ENCODE data around the gene EDARADD. TPM values are rescaled to one million over a fixed set of nuclear protein-coding genes. Genes with fewer than 3 reads are reported as not detected.

EDARADD gene
- total and polyA plus RNA-seq, 2 of the 13 experiments (the other 11 are each of a cell fraction or from before 2014, with no cell fraction given), result 0.03 TPM; not detected in 1

DNA sequence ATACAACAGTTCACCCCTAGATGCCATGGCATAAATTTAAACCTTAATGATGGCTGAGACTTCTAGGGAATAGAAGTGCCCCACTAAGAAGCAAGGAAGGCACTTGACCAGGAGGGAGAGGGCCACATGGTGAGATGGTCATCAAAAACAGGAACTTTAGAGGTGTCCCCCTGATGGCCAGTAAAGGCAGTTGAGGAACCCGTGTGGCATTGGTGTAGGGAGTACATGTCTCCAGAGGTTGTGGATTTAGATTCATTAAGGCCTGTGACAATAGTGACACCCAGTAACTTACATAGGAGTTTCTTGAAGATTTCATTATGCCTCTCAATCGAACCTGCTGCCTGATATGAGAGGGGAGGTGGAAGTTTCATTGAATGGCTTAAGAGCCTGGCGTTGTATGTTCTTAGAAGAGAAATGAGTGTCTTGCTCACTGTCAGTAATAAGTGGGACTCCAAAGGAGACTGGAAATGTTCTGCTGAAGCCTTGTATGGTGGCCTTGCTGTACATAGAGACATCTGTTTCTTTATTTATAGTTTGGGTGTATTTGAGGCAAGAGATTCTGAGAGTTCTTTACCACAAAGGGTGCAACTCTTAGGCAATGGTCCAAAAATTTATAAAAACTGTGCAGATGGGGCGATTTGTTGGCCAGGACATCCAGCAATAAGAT is 27.9 kb downstream of the EDARADD start:
- no TSS peak for BruUV-seq (replicated peaks)
- Histone ChIP-seq H3K27me3 (ENCODE audit: control insufficient read depth in 1 of 2, insufficient read depth in 2 of 2, low read length in 2 of 2) (no peaks in the 10 kb centered on the region), H3K9ac (ENCODE audit: insufficient read depth, low read depth, low read length) (no peak overlapping the region), H3K4me3 (replicated peaks in 1 of 3; ENCODE audit: insufficient read depth in 1 of 3, low read depth in 2 of 3, low read length in 3 of 3) (no peak overlapping the region), H3K9me3 (ENCODE audit: low read length) (no peaks in the 10 kb centered on the region), H3K36me3 (replicated peaks in 1 of 2; ENCODE audit: control insufficient read depth in 1 of 2, insufficient read depth in 2 of 2, low read length in 2 of 2) (no peaks in the 10 kb centered on the region), H2AFZ (ENCODE audit: low read length) (no peak overlapping the region), H3K27ac (ENCODE audit: extremely low read length, insufficient read depth, low read length) (no peak overlapping the region), H3K4me1 (ENCODE audit: insufficient read depth, low read length) (no peaks in the 10 kb centered on the region), H4K20me1 (ENCODE audit: insufficient read depth, low read length) (no peaks in the 10 kb centered on the region), H3K79me2 (ENCODE audit: insufficient read depth, low read length) (no peaks in the 10 kb centered on the region), H3K4me2 (ENCODE audit: low read depth, low read length) (no peak overlapping the region)
- ATAC-seq (peak; percentile 32; the same call in 1 of the 3 replicates), FAIRE-seq (no peak), DNase-seq (ENCODE audit: low spot score) (no peak)
- in situ Hi-C loops (cut with HindIII; ENCODE audit: extremely low pct_ligation_motif_present, low pct_unique_long_range_greater_than_20kb) (no loop called here), intact Hi-C loops (cut with micrococcal nuclease; ENCODE audit: unreplicated experiment) (no loop called here)
- ChIA-PET POLR2A (no interaction called here), CTCF (ENCODE audit: low intra/inter-chr PET ratio, low total read pairs) (no interaction called here)
- WGBS (ENCODE audit: low lambda C conversion rate), result 9% methylated on average over 4 of the region's 4 CpGs
- TF ChIP-seq, protein P1, sequence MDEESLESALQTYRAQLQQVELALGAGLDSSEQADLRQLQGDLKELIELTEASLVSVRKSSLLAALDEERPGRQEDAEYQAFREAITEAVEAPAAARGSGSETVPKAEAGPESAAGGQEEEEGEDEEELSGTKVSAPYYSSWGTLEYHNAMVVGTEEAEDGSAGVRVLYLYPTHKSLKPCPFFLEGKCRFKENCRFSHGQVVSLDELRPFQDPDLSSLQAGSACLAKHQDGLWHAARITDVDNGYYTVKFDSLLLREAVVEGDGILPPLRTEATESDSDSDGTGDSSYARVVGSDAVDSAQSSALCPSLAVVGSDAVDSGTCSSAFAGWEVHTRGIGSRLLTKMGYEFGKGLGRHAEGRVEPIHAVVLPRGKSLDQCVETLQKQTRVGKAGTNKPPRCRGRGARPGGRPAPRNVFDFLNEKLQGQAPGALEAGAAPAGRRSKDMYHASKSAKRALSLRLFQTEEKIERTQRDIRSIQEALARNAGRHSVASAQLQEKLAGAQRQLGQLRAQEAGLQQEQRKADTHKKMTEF (CRISPR knock-in tag; IDR thresholded peaks at IDR 0.05), result no peak
- TF ChIP-seq ZNF816 (CRISPR knock-in tag; IDR thresholded peaks at IDR 0.05; ENCODE audit: borderline replicate concordance) (no peak), ARHGAP35 (CRISPR knock-in tag; IDR thresholded peaks at IDR 0.05; ENCODE audit: borderline replicate concordance) (no peak), ZNF260 (CRISPR knock-in tag; IDR thresholded peaks at IDR 0.05; ENCODE audit: borderline replicate concordance, low read depth) (no peak), ZNF781 (CRISPR knock-in tag; IDR thresholded peaks at IDR 0.05; ENCODE audit: borderline replicate concordance, not compliant biosample characterization) (no peak), NFE2L2 (IDR thresholded peaks at IDR 0.05; ENCODE audit: low read length) (no peak), ZSCAN22 (CRISPR knock-in tag; IDR thresholded peaks at IDR 0.05) (no peak), ZNF282 (IDR thresholded peaks at IDR 0.05; ENCODE audit: partially characterized antibody) (no peak), SPEN (CRISPR knock-in tag; IDR thresholded peaks at IDR 0.05; ENCODE audit: low read depth) (no peak), MYC (CRISPR knock-in tag; IDR thresholded peaks at IDR 0.05; ENCODE audit: borderline replicate concordance) (no peak), CHCHD3 (CRISPR knock-in tag; IDR thresholded peaks at IDR 0.05) (no peak), ZNF234 (CRISPR knock-in tag; conservative IDR thresholded peaks at IDR 0.05) (no peak), ZBTB7B (CRISPR knock-in tag; IDR thresholded peaks at IDR 0.05) (no peak)
- TF ChIP-seq, protein P2, sequence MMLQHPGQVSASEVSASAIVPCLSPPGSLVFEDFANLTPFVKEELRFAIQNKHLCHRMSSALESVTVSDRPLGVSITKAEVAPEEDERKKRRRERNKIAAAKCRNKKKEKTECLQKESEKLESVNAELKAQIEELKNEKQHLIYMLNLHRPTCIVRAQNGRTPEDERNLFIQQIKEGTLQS (CRISPR knock-in tag; IDR thresholded peaks at IDR 0.05), result no peak
- TF ChIP-seq, protein P3, sequence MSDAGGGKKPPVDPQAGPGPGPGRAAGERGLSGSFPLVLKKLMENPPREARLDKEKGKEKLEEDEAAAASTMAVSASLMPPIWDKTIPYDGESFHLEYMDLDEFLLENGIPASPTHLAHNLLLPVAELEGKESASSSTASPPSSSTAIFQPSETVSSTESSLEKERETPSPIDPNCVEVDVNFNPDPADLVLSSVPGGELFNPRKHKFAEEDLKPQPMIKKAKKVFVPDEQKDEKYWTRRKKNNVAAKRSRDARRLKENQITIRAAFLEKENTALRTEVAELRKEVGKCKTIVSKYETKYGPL (CRISPR knock-in tag; IDR thresholded peaks at IDR 0.05), result no peak
- TF ChIP-seq, protein P4, sequence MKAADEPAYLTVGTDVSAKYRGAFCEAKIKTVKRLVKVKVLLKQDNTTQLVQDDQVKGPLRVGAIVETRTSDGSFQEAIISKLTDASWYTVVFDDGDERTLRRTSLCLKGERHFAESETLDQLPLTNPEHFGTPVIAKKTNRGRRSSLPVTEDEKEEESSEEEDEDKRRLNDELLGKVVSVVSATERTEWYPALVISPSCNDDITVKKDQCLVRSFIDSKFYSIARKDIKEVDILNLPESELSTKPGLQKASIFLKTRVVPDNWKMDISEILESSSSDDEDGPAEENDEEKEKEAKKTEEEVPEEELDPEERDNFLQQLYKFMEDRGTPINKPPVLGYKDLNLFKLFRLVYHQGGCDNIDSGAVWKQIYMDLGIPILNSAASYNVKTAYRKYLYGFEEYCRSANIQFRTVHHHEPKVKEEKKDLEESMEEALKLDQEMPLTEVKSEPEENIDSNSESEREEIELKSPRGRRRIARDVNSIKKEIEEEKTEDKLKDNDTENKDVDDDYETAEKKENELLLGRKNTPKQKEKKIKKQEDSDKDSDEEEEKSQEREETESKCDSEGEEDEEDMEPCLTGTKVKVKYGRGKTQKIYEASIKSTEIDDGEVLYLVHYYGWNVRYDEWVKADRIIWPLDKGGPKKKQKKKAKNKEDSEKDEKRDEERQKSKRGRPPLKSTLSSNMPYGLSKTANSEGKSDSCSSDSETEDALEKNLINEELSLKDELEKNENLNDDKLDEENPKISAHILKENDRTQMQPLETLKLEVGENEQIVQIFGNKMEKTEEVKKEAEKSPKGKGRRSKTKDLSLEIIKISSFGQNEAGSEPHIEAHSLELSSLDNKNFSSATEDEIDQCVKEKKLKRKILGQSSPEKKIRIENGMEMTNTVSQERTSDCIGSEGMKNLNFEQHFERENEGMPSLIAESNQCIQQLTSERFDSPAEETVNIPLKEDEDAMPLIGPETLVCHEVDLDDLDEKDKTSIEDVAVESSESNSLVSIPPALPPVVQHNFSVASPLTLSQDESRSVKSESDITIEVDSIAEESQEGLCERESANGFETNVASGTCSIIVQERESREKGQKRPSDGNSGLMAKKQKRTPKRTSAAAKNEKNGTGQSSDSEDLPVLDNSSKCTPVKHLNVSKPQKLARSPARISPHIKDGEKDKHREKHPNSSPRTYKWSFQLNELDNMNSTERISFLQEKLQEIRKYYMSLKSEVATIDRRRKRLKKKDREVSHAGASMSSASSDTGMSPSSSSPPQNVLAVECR (CRISPR knock-in tag; IDR thresholded peaks at IDR 0.05; ENCODE audit: borderline replicate concordance), result no peak
- TF ChIP-seq, protein P5, sequence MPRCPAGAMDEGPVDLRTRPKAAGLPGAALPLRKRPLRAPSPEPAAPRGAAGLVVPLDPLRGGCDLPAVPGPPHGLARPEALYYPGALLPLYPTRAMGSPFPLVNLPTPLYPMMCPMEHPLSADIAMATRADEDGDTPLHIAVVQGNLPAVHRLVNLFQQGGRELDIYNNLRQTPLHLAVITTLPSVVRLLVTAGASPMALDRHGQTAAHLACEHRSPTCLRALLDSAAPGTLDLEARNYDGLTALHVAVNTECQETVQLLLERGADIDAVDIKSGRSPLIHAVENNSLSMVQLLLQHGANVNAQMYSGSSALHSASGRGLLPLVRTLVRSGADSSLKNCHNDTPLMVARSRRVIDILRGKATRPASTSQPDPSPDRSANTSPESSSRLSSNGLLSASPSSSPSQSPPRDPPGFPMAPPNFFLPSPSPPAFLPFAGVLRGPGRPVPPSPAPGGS (CRISPR knock-in tag; IDR thresholded peaks at IDR 0.05), result no peak

Measured in HepG2 (cell line).